GM21825 (cell line): ENCODE measurements around the gene PLXNA2.

ENCODE experiments used
- ATAC-seq: cut with Tn5 transposase; IDR thresholded peaks from one replicate; pipeline ENCODE4 v1.9.1; 2021; ENCODE audit warnings: mild to moderate bottlenecking, moderate library complexity; ENCODE audit not compliant: unreplicated experiment

PLXNA2 gene, protein sequence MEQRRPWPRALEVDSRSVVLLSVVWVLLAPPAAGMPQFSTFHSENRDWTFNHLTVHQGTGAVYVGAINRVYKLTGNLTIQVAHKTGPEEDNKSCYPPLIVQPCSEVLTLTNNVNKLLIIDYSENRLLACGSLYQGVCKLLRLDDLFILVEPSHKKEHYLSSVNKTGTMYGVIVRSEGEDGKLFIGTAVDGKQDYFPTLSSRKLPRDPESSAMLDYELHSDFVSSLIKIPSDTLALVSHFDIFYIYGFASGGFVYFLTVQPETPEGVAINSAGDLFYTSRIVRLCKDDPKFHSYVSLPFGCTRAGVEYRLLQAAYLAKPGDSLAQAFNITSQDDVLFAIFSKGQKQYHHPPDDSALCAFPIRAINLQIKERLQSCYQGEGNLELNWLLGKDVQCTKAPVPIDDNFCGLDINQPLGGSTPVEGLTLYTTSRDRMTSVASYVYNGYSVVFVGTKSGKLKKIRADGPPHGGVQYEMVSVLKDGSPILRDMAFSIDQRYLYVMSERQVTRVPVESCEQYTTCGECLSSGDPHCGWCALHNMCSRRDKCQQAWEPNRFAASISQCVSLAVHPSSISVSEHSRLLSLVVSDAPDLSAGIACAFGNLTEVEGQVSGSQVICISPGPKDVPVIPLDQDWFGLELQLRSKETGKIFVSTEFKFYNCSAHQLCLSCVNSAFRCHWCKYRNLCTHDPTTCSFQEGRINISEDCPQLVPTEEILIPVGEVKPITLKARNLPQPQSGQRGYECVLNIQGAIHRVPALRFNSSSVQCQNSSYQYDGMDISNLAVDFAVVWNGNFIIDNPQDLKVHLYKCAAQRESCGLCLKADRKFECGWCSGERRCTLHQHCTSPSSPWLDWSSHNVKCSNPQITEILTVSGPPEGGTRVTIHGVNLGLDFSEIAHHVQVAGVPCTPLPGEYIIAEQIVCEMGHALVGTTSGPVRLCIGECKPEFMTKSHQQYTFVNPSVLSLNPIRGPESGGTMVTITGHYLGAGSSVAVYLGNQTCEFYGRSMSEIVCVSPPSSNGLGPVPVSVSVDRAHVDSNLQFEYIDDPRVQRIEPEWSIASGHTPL (N-terminal part only)

DNA sequence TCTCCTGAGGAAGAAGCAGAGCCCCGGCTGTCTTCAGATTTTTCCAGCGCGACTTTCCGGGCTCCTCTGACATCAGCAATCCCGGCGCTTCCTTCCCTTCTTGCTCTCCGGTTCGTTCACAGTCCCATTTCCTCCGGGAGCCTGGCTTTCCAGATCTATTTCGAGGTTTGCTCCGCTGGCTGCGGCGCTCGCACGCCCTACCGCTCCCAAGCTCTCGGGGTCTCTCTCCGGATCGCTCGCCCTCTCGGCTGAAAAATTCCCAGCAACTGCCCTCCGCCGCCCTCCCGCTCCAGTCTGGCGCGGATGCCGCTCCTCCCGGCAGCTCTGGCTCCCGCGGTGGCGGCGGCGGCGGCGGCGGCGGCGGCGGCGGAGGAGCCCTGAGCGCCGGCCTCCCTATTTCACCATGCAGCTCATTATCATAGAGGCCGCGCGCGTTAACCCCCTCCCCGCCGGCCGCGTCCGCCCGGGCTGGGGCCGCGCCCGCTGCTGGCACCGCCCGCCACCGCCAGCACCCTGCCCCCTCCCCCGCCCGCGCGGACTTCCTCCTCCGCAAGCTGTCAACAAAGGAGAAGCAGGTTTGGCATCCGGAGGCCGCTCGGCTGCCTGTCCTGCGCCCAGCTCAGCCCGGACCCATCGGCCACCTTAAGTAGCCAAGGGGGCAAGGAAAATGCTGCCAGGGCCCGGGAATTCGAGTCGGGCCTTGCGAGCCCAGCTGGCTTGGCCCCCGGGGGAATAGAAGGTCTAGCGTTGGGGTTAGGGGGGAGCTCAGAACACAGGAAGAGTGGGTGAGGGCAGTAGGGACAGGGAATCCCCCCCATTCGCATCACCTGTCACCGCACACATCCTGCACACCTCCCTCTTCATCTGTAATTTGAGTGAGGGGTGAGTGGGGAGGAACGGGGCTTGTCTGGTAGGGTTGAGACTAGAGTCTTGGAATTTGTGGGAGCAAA, at the start of gene PLXNA2:
PLXNA2 (minus strand) TSS at position 418 of the 950 bp plus-strand sequence. CDS start 26,462 bp downstream, outside the sequence.
- ATAC-seq, result no peak

- ATAC-seq, result no peak
Observed at GRCh38 chr1:208292908-208293307, 48.7 kb upstream of the PLXNA2 start.

DNA sequence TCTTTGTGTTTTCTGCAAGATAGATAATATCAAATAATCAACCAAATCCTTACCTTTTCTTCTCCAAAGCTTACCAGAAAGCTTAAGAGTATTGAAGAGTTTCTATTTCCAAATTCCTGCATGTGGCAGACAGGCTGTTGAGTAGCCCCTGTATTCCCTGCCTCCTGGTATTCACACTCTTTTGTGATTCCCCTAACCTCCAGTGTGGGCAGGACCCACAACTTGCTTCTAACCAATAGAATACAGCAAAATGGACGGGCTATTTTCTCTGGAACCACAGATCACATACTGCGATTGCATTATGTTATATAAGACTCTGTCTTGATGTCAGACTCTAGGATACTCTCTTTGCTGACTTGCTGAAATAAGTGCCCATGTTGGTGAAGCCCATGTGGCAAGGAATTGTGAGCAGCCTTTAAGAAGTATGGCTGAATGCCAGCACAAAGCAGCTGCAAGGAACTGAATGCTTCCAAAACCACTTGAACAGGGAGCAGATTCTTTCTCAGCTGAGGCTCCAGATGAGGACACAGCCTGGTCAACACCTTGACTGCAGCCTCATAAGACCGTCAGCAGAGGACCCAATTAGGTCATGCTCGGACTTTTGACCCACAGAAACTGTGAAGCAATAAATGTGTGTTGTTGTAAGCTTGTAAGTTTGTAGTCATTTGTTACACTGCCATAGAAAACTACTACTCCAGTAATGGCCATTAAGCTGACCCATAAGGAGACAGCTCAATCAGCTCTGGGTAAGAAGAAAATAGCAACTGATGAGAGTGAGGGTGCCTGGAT, 47.9 kb upstream of the PLXNA2 start:
- ATAC-seq, result no peak

- no peak for ATAC-seq
Observed at GRCh38 chr1:208291129-208291528, 46.9 kb upstream of the PLXNA2 start.

DNA sequence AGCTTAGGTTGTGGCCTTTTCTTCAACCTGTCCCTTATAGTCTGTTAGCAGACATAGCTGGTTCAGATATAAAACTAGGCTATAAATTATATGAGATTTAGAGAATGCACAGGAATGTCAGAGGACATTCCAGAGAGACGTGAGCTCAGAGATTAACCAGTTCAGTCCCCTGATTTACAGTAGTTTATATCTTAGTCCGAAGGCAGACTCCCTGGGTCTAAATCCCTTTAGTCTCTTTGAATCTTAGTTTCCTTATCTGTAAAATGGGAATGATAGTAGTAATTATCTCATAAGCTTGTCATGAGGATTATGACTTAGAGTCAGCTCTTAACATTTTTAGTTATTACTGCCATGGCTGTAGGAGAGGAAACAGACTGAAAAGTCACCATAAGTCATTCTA, 45.5 kb upstream of the PLXNA2 start:
- no peak for ATAC-seq

GRCh38 chr1:208288495-208288894, 44.3 kb upstream of the PLXNA2 start:
- ATAC-seq, result no peak

- ATAC-seq, result no peak
Observed at GRCh38 chr1:208280681-208281450, 36.7 kb upstream of the PLXNA2 start.

GRCh38 chr1:208279826-208280588, 35.8 kb upstream of the PLXNA2 start:
- ATAC-seq, result no peak

- no peak for ATAC-seq
Observed at GRCh38 chr1:208278638-208279037, 34.5 kb upstream of the PLXNA2 start.

DNA sequence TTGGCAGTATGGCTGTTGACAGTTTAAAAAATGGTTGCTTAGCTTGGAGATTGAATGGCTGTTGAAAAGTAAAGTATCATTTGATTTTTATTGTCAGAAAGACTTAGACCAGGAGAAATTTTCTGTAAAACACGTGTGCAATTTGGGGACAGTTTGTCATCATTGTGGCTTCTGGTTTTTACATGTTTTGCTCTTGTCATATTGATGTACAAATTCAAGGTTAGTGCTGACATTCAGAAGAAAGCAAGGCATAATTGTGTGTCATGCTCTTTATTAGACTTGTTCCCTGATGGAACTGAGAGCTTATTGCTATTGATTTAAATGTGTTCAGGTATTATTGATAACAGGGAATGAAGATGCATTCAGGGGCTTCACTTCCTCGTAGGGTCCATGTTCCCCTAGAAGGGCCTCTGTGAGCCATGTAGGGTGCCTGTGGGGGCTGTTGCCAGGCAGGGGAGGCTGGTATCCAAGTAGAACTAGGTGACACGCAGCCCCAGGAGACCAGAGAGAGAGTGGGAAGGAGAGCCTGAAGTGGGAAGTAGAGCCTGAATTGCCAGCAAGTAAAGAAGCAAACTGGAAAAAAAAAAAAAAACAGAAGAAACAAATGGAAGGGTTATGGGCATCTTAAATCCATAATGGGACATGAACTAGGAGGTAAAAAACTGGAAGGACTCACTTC, 32.7 kb upstream of the PLXNA2 start:
- ATAC-seq, result no peak

- no peak for ATAC-seq
Observed at GRCh38 chr1:208275083-208275482, 30.9 kb upstream of the PLXNA2 start.

DNA sequence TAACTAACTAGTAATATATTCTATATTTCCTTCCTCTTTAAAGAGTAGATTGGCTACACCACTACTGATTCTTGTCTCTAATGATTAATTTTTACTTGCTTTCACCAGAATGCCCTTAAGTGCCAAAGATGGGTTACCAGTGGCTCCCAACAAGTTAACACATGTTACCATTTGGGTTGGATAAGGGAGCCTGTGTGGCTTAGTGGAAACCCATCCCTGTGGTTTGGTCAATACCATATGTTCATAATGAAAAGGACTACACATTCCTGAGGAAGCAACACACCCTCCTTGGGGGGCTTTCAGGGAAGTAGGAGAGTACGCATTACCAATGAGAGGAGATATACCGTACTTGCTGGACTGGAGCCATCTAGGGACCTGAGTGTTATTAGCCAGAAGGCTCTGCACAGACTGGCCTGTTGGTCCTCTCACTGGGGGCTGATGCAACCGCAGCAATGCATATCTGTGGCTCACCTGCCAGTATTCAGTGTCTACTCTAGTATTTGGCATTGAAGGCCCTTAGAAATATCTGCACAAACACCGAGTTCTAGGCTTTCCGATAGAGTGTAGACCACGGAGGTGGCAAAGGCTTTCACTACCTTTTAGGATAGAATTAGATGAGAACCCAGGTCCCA, 29.3 kb upstream of the PLXNA2 start:
- ATAC-seq, result no peak

GRCh38 chr1:208272713-208273112, 28.5 kb upstream of the PLXNA2 start:
- ATAC-seq, result no peak

DNA sequence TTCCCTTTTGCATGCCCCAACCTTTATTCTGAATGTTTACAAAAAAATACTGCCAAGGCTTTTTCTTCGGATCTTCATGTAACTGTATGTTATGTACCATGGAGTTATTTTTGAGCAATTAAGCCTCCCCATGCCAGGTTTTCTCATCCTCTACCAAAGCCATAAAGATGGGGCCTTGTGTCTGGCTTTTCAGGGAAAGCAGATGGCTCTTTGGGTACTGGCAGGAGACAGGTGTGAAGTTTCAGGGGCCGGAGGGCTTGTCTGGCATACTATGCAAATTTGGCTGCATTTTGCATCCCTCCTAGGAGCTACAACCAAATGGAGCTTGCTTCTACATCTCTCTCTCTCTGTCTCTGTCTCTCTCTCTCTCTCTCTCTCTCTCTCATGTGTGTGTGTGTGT, 28.1 kb upstream of the PLXNA2 start:
- no peak for ATAC-seq

DNA sequence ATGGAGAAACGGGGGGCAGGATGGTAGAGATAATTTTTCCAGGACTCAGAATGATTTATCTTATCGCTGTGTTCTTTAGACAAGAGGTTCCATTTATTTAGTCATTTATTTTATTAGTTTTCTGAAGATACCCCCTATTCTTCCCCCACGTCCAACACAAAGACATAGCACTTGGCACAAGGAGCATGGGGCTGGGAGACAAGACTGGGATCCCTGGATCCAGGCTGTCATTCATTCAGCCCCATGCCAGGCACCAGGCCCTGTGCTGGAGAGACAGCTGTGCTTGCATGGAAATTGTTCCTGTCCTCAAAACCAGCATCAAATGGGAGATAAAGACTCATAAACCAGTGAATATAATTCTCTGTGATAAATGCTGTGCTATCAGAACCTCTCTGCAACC, 27.1 kb upstream of the PLXNA2 start:
- ATAC-seq, result no peak

GRCh38 chr1:208270651-208271141, 26.5 kb upstream of the PLXNA2 start:
- no peak for ATAC-seq

GRCh38 chr1:208269338-208269666, 25.1 kb upstream of the PLXNA2 start:
- ATAC-seq, result no peak
